HG02571 (cell line): ENCODE data around the gene WFDC8.

Source experiments
- ATAC-seq: cut with Tn5 transposase; IDR thresholded peaks from one replicate; pipeline ENCODE4 v1.9.1; 2021; ENCODE audit warnings: mild to moderate bottlenecking, moderate library complexity; ENCODE audit not compliant: unreplicated experiment

WFDC8 gene

DNA sequence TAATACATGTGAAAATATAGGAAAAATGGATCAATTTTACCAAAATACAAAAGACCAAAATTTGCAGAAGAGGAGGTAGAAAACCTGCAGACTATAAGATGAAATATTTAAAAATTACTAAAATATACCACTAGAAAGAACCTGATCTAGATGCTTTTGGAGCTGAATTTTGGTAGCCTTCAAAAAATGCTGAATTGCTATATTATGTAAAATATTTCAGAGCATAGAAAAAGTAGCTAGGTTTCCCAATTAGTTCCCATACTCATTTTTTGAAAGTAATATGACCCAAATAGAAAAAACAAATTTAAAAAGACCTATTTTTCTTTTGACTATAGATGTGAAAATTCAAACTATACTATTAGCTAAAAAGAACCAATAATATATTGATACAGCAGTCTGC, 28.3 kb downstream of the WFDC8 start:
- no peak for ATAC-seq

DNA sequence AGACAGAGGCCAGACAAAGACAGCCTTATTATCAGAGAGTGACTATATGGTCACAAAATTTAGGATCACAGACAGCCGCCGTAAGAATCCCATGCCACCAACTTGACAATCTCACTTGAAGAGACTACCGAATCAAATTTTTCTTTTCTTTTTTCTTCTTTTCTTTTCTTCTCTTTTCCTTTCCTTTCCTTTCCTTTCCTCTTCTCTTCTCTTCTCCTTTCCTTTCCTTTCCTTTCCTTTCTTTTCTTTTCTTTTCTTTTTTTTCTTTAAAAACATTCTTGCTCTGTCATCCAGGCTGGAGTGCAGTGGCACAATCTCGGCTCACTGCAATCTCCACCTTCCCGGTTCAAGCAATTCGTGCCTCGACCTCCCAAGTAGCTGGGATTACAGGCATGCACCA, 30.7 kb downstream of the WFDC8 start:
- ATAC-seq, result no peak

DNA sequence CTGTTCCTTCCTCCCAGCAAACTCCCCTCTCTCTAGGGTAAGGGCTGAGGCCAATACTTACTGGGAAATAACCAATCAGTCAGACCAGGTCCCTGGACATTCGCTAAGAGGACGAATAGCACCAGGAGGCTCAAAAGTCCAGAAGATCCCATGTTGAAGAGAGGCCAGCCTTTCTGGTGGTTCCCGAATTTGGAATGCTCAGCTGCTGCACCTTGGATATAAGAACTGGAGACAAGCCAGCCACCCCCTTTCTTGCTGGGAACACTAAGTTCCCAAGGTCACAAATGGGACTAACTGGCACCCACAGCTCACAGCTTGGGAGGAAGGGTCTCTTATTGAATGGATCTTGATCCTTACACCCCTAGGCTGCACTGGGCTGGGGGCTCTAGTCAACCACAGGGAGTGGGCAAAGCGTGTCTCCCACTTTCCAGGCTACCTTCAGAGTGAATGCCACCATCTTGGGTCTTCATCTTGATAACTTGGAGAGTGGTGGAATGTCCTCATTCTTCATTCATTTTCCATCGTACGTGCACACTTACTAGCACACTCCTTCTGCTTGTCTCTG, 31.8 kb downstream of the WFDC8 start, which contains the start of gene EPPIN:
EPPIN (minus strand) TSS at position 196 of the 565 bp plus-strand sequence; CDS start at position 152, 44 bp downstream.
- ATAC-seq, result no peak

GRCh38 chr20:45545754-45546453, 33.2 kb downstream of the WFDC8 start:
- ATAC-seq, result no peak

DNA sequence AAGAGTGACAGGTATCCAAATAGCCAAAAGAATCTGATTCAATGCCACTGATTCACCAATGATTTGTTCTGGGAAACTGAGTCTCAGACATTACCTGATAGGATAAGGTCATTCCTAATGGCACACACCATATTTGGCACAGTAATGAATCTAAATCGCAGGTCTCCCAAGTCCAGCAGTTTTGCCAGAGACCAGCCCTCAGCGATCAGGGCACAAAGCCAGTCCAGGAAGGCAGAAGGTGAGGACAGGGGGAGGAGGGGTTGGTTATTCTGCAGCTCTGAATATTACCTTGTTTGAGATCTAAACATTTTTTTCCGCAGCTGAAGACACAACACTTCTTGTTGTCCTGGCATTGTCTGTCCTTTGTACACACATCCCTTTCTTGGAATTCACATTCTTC, 33.7 kb downstream of the WFDC8 start:
- no peak for ATAC-seq

DNA sequence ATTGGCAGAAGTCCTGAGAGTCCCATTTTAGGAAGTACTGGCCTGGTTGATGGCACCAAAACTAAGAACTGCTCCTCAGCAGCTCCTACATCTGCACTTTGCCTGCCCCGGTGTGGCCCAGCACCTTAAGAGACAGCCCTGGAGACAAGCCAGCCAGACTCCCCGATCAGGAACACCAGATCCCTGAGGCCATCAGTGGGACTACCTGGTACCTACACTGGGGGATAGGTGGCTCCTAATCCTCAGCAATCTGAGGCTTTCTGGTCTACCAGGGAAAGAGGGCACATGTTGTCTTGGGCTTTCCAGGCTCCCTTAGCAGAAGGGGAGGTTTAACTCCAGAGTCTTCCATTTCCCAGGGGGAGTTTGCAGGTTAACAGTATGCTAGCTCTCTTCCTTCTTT, 39.7 kb downstream of the WFDC8 start, which contains the start of gene WFDC6:
WFDC6 (minus strand) TSS at position 101 of the 400 bp plus-strand sequence; CDS start at position 26, 75 bp downstream.
- ATAC-seq, result no peak

DNA sequence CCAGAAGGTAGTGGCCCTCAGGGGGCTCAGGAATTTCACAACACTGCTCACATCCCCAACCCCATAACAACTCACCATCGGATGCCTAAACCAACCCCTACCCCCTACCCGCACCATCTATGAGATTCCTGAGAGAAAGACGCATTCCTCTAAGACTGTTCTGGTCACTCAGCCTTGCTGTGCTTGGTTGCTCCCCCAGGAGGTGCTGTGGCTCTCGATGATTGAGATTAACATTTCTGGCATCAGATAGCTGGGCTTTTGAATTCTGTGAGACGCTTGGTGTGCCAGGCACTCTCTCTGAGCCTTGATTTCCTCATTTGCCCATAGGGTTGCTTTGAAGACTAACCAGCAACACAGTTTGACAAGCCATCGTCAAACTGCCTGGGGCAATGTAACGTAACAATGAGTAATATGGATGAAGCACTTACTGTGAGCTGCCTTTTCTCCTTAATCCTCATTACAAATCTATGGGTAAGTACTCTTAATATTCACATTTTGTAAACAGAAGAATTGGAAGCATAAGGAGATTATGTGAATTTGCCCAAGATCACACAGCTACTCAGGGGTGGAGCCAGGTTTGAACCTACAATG, 40.8 kb downstream of the WFDC8 start:
- no peak for ATAC-seq

GRCh38 chr20:45527294-45527693, 51.8 kb downstream of the WFDC8 start:
- ATAC-seq, result no peak

DNA sequence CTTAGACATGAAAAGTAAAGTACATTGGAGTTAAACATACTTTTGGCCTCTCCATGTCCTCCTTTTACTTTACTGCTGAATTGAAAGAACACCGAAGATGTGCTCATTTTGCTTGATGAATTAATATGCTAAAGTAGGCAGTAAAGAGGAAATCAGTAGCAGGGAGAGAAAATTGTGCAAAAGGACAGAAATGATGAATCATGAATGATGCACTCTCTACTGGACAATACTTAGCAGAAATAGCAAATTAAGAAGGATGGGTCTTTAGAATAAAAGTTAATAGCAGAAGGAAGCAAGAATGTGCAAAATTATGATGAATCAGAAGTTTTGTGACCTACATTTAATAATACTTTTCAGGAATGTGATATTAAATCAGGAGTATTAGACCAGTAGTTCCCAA, 55.3 kb downstream of the WFDC8 start:
- no peak for ATAC-seq

DNA sequence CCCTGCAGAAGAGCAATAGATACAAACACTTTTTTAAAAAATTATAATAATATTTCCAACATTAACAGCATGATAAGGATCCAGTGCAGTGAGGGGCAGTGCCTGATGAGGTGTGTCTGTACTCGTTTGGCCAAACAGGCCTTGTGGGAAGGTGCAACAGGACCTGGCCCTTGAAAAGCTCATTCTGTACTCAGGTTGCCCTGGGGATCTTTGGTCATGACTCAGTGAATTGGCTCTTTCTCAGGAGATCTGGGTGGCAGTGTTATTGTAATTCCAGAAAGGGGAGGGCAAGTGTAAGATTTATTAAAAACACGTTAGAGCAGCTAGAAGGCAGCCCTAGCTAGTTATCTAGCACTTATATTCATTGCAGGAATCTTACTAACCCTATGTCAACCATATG, 60.8 kb downstream of the WFDC8 start:
- no peak for ATAC-seq

DNA sequence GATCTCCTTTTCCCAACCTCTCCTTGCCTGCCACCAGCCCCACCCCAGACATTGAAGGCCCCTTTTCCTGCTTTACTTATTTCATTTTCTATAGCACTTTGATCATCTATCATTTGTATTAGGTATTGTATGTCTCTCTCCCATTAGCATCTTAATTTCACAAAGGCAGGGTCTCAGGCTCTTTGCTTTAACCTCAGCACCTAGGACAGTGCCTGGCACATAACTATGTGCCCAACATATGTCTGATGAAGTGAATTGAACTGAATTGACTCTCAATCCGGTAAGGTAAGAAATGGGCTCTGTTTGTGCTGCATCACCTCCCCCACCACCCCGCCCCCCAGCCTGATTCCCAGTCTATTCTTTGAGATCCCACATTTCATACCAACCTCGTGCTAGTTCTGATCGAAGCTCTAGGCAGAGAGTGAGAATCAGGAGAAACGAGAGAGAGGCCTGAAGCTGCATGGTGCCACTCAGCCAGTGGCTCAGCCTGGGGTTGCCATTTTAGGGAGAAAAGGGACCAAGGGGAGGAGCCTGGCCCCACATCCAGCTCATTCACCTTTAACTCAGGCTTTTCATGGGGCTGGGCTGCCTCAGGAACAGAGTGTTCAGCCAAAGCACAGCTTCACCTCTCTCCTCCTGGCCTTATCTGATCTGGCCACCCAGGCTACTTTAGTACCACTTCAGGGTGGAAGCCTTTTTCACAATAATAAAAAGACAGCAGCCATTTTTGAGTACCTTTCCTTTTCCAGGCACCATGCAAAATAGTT, 63.8 kb downstream of the WFDC8 start, which contains the start of gene SPINT3:
SPINT3 (minus strand) TSS at position 476 of the 767 bp plus-strand sequence; CDS start at position 462, 14 bp downstream.
- no peak for ATAC-seq

DNA sequence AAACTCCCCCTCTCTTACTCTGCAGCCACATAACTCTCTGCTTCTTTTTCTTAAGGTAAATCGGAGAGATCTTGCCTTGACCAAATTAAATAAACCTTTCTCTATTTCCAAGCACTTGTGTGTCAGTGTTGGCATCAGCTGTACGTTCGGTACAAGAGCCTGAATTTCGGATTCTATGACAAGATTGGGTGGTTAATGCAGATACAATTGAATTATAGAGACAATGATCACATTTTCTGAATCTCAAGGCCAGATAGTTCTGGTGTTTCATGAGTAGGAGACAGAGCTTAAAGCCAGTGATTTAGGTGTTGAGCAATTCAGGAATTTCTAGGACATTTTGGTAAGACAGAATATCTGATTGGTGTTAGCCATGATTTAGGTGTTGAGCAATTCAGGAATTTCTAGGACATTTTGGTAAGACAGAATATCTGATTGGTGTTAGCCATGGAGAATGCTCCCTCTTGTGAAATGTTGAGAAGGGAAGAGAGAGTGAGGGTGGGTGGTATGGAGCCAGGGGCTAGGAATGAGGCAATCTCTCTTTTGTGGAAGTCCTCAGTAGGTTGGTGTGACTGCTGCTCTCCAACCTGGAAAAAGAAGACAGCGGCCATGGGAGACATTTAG, 68.7 kb downstream of the WFDC8 start:
- ATAC-seq, result no peak

- no peak for ATAC-seq
Observed at GRCh38 chr20:45509091-45509490, 70.0 kb downstream of the WFDC8 start.

- no peak for ATAC-seq
Observed at GRCh38 chr20:45508068-45508886, 70.8 kb downstream of the WFDC8 start.

- ATAC-seq, result no peak
Observed at GRCh38 chr20:45507011-45507820, 71.9 kb downstream of the WFDC8 start.

GRCh38 chr20:45506398-45506797, 72.7 kb downstream of the WFDC8 start:
- ATAC-seq, result no peak

DNA sequence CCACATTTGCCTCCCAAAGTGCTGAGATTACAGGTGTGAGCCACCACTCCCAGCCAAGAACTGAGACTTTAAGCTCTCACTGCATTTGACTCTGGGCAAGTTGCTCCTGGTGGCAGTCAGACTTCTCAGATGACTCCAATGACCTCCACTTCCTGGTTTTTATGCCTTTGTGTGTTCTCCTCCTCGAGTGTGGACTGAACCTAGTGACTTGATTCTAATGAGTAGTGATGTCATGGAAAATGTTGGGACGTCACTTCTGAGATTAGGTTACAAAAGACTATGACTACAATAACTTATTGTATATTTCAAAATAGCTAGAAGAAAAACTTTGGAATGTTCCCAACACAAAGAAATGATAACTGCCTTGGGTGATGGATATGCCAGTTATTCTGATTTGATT, 75.7 kb downstream of the WFDC8 start:
- no peak for ATAC-seq

DNA sequence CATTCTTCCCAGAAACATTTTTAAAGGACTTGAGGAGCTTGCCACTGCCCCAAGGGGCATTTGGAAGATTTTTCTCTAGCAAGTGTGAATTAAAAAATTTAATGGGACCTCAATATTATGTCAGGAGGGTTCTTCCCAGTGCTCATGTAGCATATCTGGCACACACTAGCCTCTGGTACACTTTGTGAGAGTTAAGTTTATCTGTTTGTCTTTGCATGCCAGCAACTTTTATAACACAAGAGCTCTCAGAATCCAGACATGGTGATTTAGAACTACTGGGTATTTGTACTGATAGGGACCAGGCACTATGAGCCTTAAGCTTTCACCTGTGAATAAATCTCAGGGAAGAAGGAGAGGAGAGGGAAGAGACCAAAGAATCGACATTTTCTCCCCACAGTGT, 76.5 kb downstream of the WFDC8 start:
- ATAC-seq, result no peak
